NCI-H345 treated with DMSO at 0.1 percent for 48 hours (cell line): ENCODE results near the gene MAMLD1.

Source experiments
- DNase-seq: peaks from one replicate; lab custom pipeline; 2025; ENCODE audit not compliant: unreplicated experiment; lab: John Stamatoyannopoulos, UW

Gene MAMLD1

GRCh38 chrX:150489359-150490015 lies 126.4 kb downstream of the MAMLD1 start:
- DNase-seq: no peak

- no peak for DNase-seq
Observed at GRCh38 chrX:150495496-150495895, 132.4 kb downstream of the MAMLD1 start.

GRCh38 chrX:150499240-150499639 lies 136.1 kb downstream of the MAMLD1 start:
- DNase-seq: no peak

GRCh38 chrX:150502091-150502490 lies 139.0 kb downstream of the MAMLD1 start:
- no peak for DNase-seq

- no peak for DNase-seq
Observed at GRCh38 chrX:150502979-150503897, 140.1 kb downstream of the MAMLD1 start.

GRCh38 chrX:150503898-150504219 lies 140.7 kb downstream of the MAMLD1 start:
- no peak for DNase-seq

GRCh38 chrX:150504397-150505182 lies 141.5 kb downstream of the MAMLD1 start:
- DNase-seq: no peak

- no peak for DNase-seq
Observed at GRCh38 chrX:150506020-150506419, 142.9 kb downstream of the MAMLD1 start.

GRCh38 chrX:150506486-150506885 lies 143.4 kb downstream of the MAMLD1 start:
- DNase-seq: no peak

- DNase-seq: no peak
Observed at GRCh38 chrX:150507251-150507856, 144.2 kb downstream of the MAMLD1 start.

GRCh38 chrX:150508018-150508417 lies 144.9 kb downstream of the MAMLD1 start:
- DNase-seq: no peak

GRCh38 chrX:150508451-150509367 lies 145.6 kb downstream of the MAMLD1 start:
- DNase-seq: no peak

- no peak for DNase-seq
Observed at GRCh38 chrX:150509703-150510102, 146.6 kb downstream of the MAMLD1 start.

GRCh38 chrX:150512461-150512901 lies 149.4 kb downstream of the MAMLD1 start:
- DNase-seq: no peak

- DNase-seq: no peak
Observed at GRCh38 chrX:150513544-150513943, 150.4 kb downstream of the MAMLD1 start.

- DNase-seq: no peak
Observed at GRCh38 chrX:150514462-150514861, 151.3 kb downstream of the MAMLD1 start.

- DNase-seq: no peak
Observed at GRCh38 chrX:150515801-150516200, 152.7 kb downstream of the MAMLD1 start.

- DNase-seq: no peak
Observed at GRCh38 chrX:150517303-150517910, 154.3 kb downstream of the MAMLD1 start.

GRCh38 chrX:150522494-150522893 lies 159.4 kb downstream of the MAMLD1 start:
- no peak for DNase-seq
